ENCODE data around the gene EMP3. TPM values are rescaled to one million over a fixed set of nuclear protein-coding genes. Genes with fewer than 3 reads are reported as not detected.
A peak's percentile ranks its signal among the peaks of the same experiment; 100 is the strongest.

EMP3 gene
- total RNA-seq, 1 experiment from 2014 or later = 92.9 TPM

DNA sequence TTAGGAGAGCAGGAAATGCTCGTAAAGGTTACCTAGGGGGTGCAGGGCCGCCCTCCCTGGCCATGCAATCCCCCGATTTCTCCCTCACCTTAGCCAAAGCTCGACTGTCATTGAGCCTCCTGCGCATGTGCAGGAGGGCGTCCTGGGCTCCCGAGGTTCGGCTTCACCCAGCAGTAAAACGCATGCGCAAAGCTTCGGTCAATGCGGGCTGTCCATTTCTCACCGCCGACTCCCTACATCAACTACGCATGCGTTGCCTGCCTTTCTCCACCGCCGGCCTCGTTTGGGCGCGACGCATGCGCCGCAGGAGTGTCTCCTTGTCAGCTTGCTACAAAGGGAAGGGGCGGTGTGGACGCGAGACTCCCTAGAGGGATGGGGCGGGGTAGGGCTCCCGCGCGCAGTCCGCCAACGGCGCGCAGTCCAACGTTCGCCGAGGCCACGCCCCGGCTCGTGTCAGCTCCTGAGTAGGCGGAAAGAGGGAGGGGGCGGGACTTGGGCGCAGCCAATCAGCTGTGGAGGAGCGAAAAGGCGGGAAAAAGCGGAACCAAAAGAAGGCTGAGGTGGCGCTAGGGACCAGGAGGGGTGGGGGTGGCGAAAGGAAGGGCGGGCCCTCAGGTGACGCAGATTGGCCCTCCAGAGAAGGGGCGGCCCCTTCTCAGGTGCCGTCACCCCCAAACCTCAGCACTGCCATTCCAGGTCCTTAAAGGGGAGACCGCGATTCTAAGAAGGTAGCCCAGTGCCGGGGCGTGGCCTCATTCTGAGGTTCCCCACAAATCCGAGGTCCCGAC is 38.7 kb downstream of the EMP3 start, which contains the start of the genes SYNGR4 and TMEM143 (continued):
- TF ChIP-seq, protein P1, sequence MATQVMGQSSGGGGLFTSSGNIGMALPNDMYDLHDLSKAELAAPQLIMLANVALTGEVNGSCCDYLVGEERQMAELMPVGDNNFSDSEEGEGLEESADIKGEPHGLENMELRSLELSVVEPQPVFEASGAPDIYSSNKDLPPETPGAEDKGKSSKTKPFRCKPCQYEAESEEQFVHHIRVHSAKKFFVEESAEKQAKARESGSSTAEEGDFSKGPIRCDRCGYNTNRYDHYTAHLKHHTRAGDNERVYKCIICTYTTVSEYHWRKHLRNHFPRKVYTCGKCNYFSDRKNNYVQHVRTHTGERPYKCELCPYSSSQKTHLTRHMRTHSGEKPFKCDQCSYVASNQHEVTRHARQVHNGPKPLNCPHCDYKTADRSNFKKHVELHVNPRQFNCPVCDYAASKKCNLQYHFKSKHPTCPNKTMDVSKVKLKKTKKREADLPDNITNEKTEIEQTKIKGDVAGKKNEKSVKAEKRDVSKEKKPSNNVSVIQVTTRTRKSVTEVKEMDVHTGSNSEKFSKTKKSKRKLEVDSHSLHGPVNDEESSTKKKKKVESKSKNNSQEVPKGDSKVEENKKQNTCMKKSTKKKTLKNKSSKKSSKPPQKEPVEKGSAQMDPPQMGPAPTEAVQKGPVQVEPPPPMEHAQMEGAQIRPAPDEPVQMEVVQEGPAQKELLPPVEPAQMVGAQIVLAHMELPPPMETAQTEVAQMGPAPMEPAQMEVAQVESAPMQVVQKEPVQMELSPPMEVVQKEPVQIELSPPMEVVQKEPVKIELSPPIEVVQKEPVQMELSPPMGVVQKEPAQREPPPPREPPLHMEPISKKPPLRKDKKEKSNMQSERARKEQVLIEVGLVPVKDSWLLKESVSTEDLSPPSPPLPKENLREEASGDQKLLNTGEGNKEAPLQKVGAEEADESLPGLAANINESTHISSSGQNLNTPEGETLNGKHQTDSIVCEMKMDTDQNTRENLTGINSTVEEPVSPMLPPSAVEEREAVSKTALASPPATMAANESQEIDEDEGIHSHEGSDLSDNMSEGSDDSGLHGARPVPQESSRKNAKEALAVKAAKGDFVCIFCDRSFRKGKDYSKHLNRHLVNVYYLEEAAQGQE (IDR thresholded peaks at IDR 0.05; ENCODE audit: low read depth) = no peak
- no peak for TF ChIP-seq SIN3A (IDR thresholded peaks at IDR 0.05; ENCODE audit: low read depth)

DNA sequence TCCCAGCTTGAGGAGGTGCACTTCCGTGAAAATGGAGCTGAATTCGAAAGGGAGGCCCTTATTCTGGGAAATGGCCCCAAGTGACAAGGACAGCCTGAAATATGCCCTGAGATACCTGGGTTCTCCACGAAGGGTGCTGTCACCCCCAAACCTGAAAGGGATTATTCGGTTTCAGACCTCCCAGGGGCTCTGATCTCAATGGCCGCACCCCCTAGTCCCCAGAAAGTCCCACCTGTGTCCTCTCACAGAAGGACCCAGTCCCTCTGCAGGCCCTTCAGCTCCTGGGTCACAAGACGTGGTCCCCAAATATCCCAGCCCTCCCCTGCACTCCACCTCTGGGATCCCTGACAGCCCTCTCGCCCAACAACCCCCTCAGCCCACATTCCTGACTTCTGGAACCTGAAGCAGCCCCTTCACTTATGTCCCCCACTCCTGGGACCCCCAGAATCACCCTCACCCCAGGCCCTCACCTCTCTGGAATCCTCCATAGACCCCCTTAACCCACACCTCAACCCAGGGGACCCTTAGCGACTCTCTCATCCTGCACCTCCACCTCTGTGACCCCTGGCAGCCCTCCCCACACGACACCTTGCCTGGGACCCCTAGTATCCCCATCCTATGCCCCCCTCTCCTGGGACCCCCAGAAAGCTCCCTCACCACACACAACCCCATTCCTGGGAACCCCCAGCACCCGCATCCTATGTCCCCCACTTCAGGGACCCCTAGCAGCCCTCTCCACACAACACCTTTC is 39.4 kb downstream of the EMP3 start:
- Histone ChIP-seq H4K20me1 (ENCODE audit: insufficient read depth) (no peaks in the 10 kb centered on the region), H3K4me1 (ENCODE audit: control insufficient read depth in 1 of 2, insufficient read depth in 2 of 2, low read length in 2 of 2) (peaks cover 5 to 24% of the 10 kb centered on the region in 2 experiments), H3K27ac (ENCODE audit: low read depth, low read length) (peak overlapping the region; percentile 86), H3K9ac (ENCODE audit: low read length) (peak overlapping the region; percentile 51), H3K27me3 (ENCODE audit: insufficient read depth, low read length) (no peaks in the 10 kb centered on the region), H2AFZ (ENCODE audit: low read depth, low read length, poor library complexity, severe bottlenecking) (peak overlapping the region; percentile 84), H3K4me3 (replicated peaks in 1 of 2; ENCODE audit: low read depth in 1 of 2, low read length in 2 of 2) (peak overlapping the region in 1 of 2 experiments; percentile 24; a peak in 3 of 4 replicates), H3K4me2 (ENCODE audit: low read length) (peak overlapping the region; percentile 92), H3K9me2 (ENCODE audit: insufficient read depth) (no peaks in the 10 kb centered on the region), H3K79me2 (ENCODE audit: insufficient read depth, low read length) (no peaks in the 10 kb centered on the region), H3K36me3 (ENCODE audit: control insufficient read depth in 1 of 2, insufficient read depth in 2 of 2, low read length in 2 of 2) (no peaks in the 10 kb centered on the region), H3K9me3 (ENCODE audit: control insufficient read depth in 1 of 2, insufficient read depth in 1 of 2, low read depth in 1 of 2, low read length in 2 of 2) (no peaks in the 10 kb centered on the region)
- POLR2A ChIA-PET = interaction anchor here (1.2 to 2.4 kb wide), 4 partner anchors 10 to 34 kb away, joined by 3 to 30 read pairs (median 6); partner anchors contain the start of gene KDELR1
- RAD21 ChIA-PET (ENCODE audit: low non-redundant PET in 1 of 2, low total read pairs in 2 of 2, uncharacterized antibody in 2 of 2, unreplicated experiment in 2 of 2) = interaction anchor here in 1 of 2 experiments (0.8 kb wide), 1 partner anchor 27 kb away, joined by 4 read pairs; the partner anchor contains the start of gene KDELR1
- TF ChIP-seq SRF (IDR thresholded peaks at IDR 0.05; ENCODE audit: low read depth) = no peak
- TF ChIP-seq TCF7L2 (IDR thresholded peaks at IDR 0.05; ENCODE audit: borderline replicate concordance, extremely low read depth, insufficient read depth, insufficient read length) = no peak
- TF ChIP-seq ZNF274 (IDR thresholded peaks at IDR 0.05; ENCODE audit: low read depth, low read length) = no peak
- BruUV-seq (replicated peaks) = TSS peak; percentile 97
- CTCF ChIA-PET = interaction anchor here (0.7 to 2.5 kb wide), 8 partner anchors 8 to 224 kb away, joined by 3 to 24 read pairs (median 5); partner anchors contain the start of gene KDELR1
- intact Hi-C loops (cut with micrococcal nuclease) = loop anchor here (5.0 kb wide), 1 partner anchor 33 kb away; no protein-coding TSS in a partner anchor
- no peak for ATAC-seq
- no peak for DNase-seq (ENCODE audit: low read depth, low spot score)

Measured in HCT116 (cell line).